ENCODE data around the gene UBE2E2. TPM values are rescaled to one million over a fixed set of nuclear protein-coding genes. Genes with fewer than 3 reads are reported as not detected.

UBE2E2 gene
- total and polyA plus RNA-seq, 3 experiments from 2014 or later, result 0.86 to 8.0 (median 0.92) TPM

DNA sequence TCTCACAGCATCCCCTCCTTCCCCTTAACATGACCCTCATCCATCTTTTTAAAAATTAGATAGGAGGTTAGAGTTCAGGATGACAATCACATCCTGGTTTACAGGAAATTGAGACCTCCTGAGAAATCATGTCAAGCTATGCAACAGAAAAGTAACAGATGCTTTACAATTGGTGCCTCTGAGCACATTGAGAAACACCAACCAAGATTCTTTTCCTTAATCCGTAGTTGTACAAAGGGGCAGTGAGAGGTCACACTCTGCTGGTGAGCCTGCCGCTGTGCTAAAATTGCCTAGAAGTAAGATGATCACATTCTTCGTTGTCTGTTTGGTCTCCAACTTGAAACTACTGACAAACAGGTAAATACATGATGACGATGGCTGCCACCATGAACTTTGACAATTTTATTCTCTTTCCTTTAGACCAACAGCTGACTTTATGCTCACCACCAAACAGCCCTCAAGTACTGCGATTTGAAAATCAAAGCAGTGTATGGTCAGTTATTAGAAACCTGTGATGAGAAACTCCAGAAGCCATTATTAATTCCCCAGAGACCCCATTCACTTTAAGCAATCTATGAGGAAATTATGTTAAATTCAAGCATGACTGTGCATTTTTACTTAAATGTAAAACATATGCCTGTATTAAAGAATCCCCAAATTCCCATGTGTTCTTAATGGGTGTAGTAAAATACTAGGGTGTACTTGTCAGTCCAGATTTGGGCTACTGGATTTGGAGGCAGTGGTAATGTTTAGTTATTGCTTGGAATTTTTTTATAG is 392.0 kb downstream of the UBE2E2 start:
- H3K9me3 Mint-ChIP-seq, result no peaks in the 10 kb centered on the region
- no peak overlapping the region for H3K4me3 Mint-ChIP-seq
- Histone ChIP-seq H3K4me1 (ENCODE audit: insufficient read depth, low read length) (no peaks in the 10 kb centered on the region), H3K4me3 (ENCODE audit: low read length) (no peak overlapping the region), H3K36me3 (ENCODE audit: insufficient read depth, low read length) (no peaks in the 10 kb centered on the region), H3K27ac (ENCODE audit: low read depth, low read length) (no peak overlapping the region), H3K27me3 (ENCODE audit: insufficient read depth, low read length, poor library complexity, severe bottlenecking) (no peaks in the 10 kb centered on the region), H3K9me3 (ENCODE audit: low read length) (no peaks in the 10 kb centered on the region)
- H3K4me1 Mint-ChIP-seq, result no peaks in the 10 kb centered on the region
- no peak for DNase-seq
- ChIA-PET CTCF (no interaction called here), POLR2A (no interaction called here)
- peaks cover 2 to 12% of the 10 kb centered on the region in 2 donors for H3K27me3 Mint-ChIP-seq
- H3K36me3 Mint-ChIP-seq, result peaks cover 0 to 4% (median 0%) of the 10 kb centered on the region in 3 donors
- no peak overlapping the region for H3K27ac Mint-ChIP-seq

DNA sequence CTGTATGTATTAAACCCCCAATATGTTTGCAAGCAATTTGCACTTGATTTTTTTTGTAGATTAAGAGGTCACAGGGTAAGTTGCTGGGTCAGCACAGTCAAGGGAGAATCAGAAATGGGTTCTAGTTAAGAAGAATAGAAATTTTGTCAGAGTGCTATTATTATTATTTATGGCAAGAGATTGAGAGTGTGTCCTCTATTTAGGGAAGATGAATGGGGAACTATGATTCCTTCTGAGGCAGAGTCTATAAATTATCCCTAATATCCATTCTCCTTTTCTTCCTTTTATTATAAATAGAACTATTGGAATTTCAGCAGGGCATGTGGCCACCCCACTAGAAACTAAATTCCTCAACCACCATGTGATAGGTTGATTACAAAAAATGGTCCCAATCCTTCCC is 392.7 kb downstream of the UBE2E2 start:
- DNase-seq, result no peak

DNA sequence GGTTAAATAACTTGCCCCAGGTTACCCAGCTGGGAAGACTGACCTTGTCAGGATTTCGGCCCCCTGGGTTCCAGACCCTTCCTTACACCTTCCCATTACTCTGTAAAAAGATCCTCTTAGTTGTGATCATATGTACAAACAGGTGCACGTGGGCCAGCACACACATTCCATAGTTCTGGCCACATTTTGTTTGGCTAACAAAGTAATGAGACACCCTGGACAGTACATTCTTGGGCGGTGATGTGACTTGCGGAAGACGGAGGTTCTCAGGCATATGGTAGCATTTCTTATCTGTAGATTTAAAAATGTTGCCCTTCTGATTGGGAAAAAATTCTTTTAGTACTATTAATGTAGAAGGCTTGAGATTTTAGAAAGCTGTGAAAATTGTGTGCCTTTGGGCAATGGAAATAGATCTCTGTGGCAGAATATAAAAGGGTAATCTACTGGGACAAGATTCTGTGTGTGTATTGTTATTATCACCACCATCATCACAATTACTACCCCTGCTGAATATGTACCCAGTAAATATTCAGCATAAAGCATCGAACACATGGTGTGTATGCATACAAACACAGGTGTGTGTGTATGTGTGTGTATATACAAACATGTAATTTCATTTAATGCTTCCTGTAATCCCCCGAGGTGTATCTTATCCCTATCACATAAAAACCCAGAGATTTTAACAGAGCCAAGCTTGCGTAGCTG is 397.2 kb downstream of the UBE2E2 start:
- Mint-ChIP-seq H3K4me1 (no peaks in the 10 kb centered on the region), H3K36me3 (peaks cover 0 to 4% (median 0%) of the 10 kb centered on the region in 3 donors), H3K27ac (no peak overlapping the region), H3K9me3 (no peaks in the 10 kb centered on the region), H3K4me3 (no peak overlapping the region), H3K27me3 (peaks cover 2 to 8% of the 10 kb centered on the region in 2 donors)
- no peak overlapping the region for H3K27ac ChIP-seq (ENCODE audit: low read depth, low read length)
- ChIA-PET CTCF (no interaction called here), POLR2A (no interaction called here)
- no peak overlapping the region for H3K4me3 ChIP-seq (ENCODE audit: low read length)
- H3K27me3 ChIP-seq (ENCODE audit: insufficient read depth, low read length, poor library complexity, severe bottlenecking), result no peaks in the 10 kb centered on the region
- DNase-seq, result no peak
- H3K4me1 ChIP-seq (ENCODE audit: insufficient read depth, low read length), result no peaks in the 10 kb centered on the region
- no peaks in the 10 kb centered on the region for H3K9me3 ChIP-seq (ENCODE audit: low read length)
- no peaks in the 10 kb centered on the region for H3K36me3 ChIP-seq (ENCODE audit: insufficient read depth, low read length)

More for the DNA sequence above, 392.7 kb downstream of the UBE2E2 start:
- Mint-ChIP-seq H3K9me3 (no peaks in the 10 kb centered on the region), H3K4me3 (no peak overlapping the region), H3K4me1 (no peaks in the 10 kb centered on the region), H3K27ac (no peak overlapping the region), H3K27me3 (peaks cover 2 to 10% of the 10 kb centered on the region in 2 donors), H3K36me3 (peaks cover 0 to 4% (median 0%) of the 10 kb centered on the region in 3 donors)
- Histone ChIP-seq H3K27me3 (ENCODE audit: insufficient read depth, low read length, poor library complexity, severe bottlenecking) (no peaks in the 10 kb centered on the region), H3K4me1 (ENCODE audit: insufficient read depth, low read length) (no peaks in the 10 kb centered on the region), H3K4me3 (ENCODE audit: low read length) (no peak overlapping the region), H3K36me3 (ENCODE audit: insufficient read depth, low read length) (no peaks in the 10 kb centered on the region), H3K27ac (ENCODE audit: low read depth, low read length) (no peak overlapping the region), H3K9me3 (ENCODE audit: low read length) (no peaks in the 10 kb centered on the region)
- CTCF ChIA-PET, result no interaction called here
- POLR2A ChIA-PET, result no interaction called here

DNA sequence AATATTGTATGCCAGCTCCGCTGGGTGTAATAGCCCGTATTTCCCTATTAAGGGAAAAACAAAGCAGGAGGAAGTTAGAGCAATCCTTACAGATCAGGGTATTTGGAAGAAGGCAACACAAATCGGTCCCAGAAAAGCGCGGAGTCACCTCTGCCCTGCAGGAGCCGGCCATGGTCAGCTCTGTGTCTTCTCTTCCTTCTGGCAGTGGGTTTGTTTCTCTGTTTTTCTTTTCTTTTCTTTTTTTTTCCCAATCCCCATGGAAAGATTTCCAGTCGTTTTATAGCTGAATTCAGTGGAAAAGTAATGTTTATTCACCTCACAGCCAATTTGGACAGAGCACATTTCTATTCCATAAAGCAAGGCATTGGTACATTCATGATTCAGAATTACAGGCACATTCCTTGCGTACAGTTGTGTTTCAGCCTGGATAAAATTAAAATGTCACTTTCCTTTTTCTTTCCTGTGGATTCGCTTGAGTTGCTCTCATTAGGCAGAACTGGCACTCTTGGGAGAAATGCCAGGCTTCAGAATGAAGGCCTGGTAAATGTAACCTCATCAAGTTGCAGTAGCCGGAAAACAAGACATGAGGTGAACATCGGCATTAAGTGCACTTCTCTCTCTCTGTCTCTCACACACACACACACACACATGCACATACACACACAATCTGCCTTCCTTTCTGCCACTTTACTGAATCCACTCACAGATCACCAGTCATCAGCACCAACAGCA is 398.1 kb downstream of the UBE2E2 start:
- peaks cover 2 to 15% of the 10 kb centered on the region in 2 donors for H3K27me3 Mint-ChIP-seq
- H3K4me1 Mint-ChIP-seq, result no peaks in the 10 kb centered on the region
- ChIA-PET POLR2A (no interaction called here), CTCF (no interaction called here)
- Histone ChIP-seq H3K4me3 (ENCODE audit: low read length) (no peak overlapping the region), H3K9me3 (ENCODE audit: low read length) (no peaks in the 10 kb centered on the region), H3K27me3 (ENCODE audit: insufficient read depth, low read length, poor library complexity, severe bottlenecking) (no peaks in the 10 kb centered on the region), H3K4me1 (ENCODE audit: insufficient read depth, low read length) (no peaks in the 10 kb centered on the region), H3K36me3 (ENCODE audit: insufficient read depth, low read length) (no peaks in the 10 kb centered on the region), H3K27ac (ENCODE audit: low read depth, low read length) (no peak overlapping the region)
- H3K36me3 Mint-ChIP-seq, result peaks cover 0 to 3% (median 0%) of the 10 kb centered on the region in 3 donors
- H3K27ac Mint-ChIP-seq, result no peak overlapping the region
- no peak for DNase-seq
- H3K4me3 Mint-ChIP-seq, result no peak overlapping the region
- H3K9me3 Mint-ChIP-seq, result no peaks in the 10 kb centered on the region

DNA sequence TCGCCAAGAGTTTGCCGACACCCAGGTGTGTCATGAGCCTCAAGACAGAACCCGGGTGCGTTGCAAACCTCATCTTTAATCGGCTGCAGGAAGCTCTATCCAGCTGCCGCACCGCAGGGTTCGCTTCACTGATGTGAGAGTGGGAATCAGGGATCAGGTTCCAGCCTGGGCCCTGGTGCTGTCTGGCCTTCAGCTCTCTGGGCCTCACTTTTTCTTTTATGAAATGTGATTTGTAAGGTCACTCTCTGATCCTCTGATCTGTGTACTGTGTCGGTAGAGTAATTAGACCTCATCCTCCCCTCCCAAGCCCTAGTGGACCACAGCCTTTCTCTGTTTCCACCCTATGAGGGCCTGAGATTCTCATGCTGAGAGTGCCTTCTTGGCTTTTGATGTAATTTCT is 399.8 kb downstream of the UBE2E2 start:
- Mint-ChIP-seq H3K27me3 (peaks cover 0 to 17% of the 10 kb centered on the region in 2 donors), H3K4me1 (no peaks in the 10 kb centered on the region), H3K9me3 (no peaks in the 10 kb centered on the region), H3K36me3 (no peaks in the 10 kb centered on the region), H3K4me3 (no peak overlapping the region), H3K27ac (no peak overlapping the region)
- Histone ChIP-seq H3K36me3 (ENCODE audit: insufficient read depth, low read length) (no peaks in the 10 kb centered on the region), H3K27me3 (ENCODE audit: insufficient read depth, low read length, poor library complexity, severe bottlenecking) (no peaks in the 10 kb centered on the region), H3K4me1 (ENCODE audit: insufficient read depth, low read length) (no peaks in the 10 kb centered on the region), H3K9me3 (ENCODE audit: low read length) (no peaks in the 10 kb centered on the region), H3K4me3 (ENCODE audit: low read length) (no peak overlapping the region), H3K27ac (ENCODE audit: low read depth, low read length) (no peak overlapping the region)
- DNase-seq, result no peak
- ChIA-PET POLR2A (no interaction called here), CTCF (no interaction called here)

DNA sequence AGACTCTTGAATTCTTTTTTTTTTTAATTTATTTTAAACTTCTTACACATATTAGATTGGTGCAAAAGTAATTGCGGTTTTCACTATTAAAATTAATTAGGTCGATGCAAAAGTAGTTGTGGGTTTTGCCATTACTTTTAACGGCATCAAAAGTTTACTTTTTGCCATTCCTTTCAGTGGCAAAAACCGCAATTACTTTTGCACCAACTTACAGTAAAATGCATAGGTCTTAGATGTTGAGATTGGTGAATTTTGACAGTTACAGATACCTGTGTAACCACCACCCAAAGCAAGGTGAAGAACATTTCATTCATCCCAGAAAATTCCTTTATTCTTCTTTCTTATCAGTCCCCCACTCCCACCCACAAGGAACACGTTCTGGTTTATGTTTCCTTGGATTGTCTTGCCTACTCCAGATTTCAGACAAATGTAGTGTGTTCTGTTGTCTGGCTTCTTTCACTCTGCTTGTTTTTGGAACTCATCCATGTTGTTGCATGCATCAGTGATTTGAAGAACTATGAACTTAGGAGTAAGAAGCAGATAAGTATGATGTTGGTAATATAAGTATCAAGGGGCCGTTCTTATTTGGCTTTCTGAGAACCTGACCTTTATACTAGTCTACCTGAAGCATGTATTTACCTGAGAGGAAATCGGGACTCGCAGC is 404.2 kb downstream of the UBE2E2 start:
- Histone ChIP-seq H3K4me1 (ENCODE audit: insufficient read depth, low read length) (no peaks in the 10 kb centered on the region), H3K4me3 (ENCODE audit: low read length) (no peak overlapping the region), H3K27ac (ENCODE audit: low read depth, low read length) (no peak overlapping the region), H3K36me3 (ENCODE audit: insufficient read depth, low read length) (no peaks in the 10 kb centered on the region), H3K27me3 (ENCODE audit: insufficient read depth, low read length, poor library complexity, severe bottlenecking) (no peaks in the 10 kb centered on the region), H3K9me3 (ENCODE audit: low read length) (no peaks in the 10 kb centered on the region)
- Mint-ChIP-seq H3K4me1 (peaks cover 0 to 6% (median 3%) of the 10 kb centered on the region in 3 donors), H3K4me3 (no peak overlapping the region), H3K27ac (no peak overlapping the region), H3K36me3 (no peaks in the 10 kb centered on the region), H3K27me3 (peaks cover 4 to 17% of the 10 kb centered on the region in 2 donors), H3K9me3 (no peaks in the 10 kb centered on the region)
- ChIA-PET CTCF (no interaction called here), POLR2A (no interaction called here)
- no peak for DNase-seq

DNA sequence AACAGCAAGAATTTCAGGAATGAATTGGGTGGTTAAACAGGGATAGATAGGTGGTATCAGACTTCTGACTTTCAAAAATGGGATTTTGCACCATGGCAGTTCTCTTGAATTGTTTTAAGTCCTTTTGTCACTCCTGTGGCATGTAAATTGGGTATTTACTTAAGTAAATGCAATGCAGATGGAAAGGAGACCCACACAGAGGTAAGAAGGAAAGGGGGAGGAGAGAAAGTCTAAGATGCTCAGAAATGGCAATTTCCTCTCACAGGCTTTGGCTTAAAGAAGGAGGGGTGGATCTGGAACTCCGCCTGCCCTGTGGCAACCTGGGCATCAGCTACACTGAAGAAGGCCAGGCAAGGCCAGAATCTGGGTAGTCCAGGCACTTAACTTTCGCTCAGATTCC is 405.5 kb downstream of the UBE2E2 start:
- ChIA-PET POLR2A (no interaction called here), CTCF (no interaction called here)
- no peak overlapping the region for H3K27ac ChIP-seq (ENCODE audit: low read depth, low read length)
- H3K27me3 Mint-ChIP-seq, result peaks cover 4 to 16% of the 10 kb centered on the region in 2 donors
- H3K9me3 ChIP-seq (ENCODE audit: low read length), result no peaks in the 10 kb centered on the region
- H3K4me3 Mint-ChIP-seq, result no peak overlapping the region
- no peaks in the 10 kb centered on the region for H3K27me3 ChIP-seq (ENCODE audit: insufficient read depth, low read length, poor library complexity, severe bottlenecking)
- H3K4me1 ChIP-seq (ENCODE audit: insufficient read depth, low read length), result no peaks in the 10 kb centered on the region
- H3K36me3 ChIP-seq (ENCODE audit: insufficient read depth, low read length), result no peaks in the 10 kb centered on the region
- no peak for DNase-seq
- H3K36me3 Mint-ChIP-seq, result no peaks in the 10 kb centered on the region
- no peak overlapping the region for H3K27ac Mint-ChIP-seq
- no peak overlapping the region for H3K4me3 ChIP-seq (ENCODE audit: low read length)
- H3K9me3 Mint-ChIP-seq, result no peaks in the 10 kb centered on the region
- H3K4me1 Mint-ChIP-seq, result peaks cover 0 to 6% (median 3%) of the 10 kb centered on the region in 3 donors
